Measurements from ENCODE around the gene MZT2A. TPM values are rescaled to one million over a fixed set of nuclear protein-coding genes. Genes with fewer than 3 reads are reported as not detected.
"Not testable (repeated sequence)": the region's sequence is repeated elsewhere in the genome, so short reads cannot be mapped to it uniquely, and the experiment has no call there.

MZT2A gene
- total RNA-seq, 4 donors from 2014 or later = 24.9 to 46.2 (median 44.7) TPM

- Histone ChIP-seq H3K4me1 (no peaks in the 10 kb centered on the region), H3K27me3 (no peaks in the 10 kb centered on the region)
- no peak for TF ChIP-seq POLR2A (IDR thresholded peaks at IDR 0.05)
- TF ChIP-seq, protein P1, sequence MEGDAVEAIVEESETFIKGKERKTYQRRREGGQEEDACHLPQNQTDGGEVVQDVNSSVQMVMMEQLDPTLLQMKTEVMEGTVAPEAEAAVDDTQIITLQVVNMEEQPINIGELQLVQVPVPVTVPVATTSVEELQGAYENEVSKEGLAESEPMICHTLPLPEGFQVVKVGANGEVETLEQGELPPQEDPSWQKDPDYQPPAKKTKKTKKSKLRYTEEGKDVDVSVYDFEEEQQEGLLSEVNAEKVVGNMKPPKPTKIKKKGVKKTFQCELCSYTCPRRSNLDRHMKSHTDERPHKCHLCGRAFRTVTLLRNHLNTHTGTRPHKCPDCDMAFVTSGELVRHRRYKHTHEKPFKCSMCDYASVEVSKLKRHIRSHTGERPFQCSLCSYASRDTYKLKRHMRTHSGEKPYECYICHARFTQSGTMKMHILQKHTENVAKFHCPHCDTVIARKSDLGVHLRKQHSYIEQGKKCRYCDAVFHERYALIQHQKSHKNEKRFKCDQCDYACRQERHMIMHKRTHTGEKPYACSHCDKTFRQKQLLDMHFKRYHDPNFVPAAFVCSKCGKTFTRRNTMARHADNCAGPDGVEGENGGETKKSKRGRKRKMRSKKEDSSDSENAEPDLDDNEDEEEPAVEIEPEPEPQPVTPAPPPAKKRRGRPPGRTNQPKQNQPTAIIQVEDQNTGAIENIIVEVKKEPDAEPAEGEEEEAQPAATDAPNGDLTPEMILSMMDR (IDR thresholded peaks at IDR 0.05) = no peak
Observed at GRCh38 chr2:131475831-131476230, 16.4 kb downstream of the MZT2A start, which contains the start of gene TUBA3D. Gene TUBA3D, plus strand, starts transcription at chr2:131476119. Its CDS starts 81 bp downstream, at chr2:131476200.

DNA sequence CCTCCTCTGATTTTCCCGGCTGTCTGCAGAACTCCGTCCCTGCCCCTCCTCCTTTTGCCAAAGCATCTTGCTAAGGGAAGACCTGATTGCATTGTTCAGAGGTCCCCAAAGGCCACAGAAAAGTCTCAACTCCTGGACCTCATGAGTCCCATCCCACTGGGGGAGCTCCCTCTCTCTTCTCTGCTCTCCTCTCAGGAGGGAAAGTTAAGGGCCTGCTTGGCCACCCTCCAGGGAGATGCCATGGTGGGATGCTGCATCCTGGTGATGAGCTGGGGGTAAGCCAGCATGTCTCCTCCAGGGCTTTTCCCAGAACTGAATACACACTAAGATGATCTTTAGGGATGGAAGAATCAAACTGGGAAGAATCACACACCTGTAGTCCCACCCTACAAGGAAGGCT lies 18.9 kb downstream of the MZT2A start:
- H3K27ac ChIP-seq, H3K4me1 ChIP-seq, H3K36me3 ChIP-seq, H3K4me3 ChIP-seq, DNase-seq, H3K9me3 ChIP-seq, H3K27me3 ChIP-seq: not testable (repeated sequence)

More at GRCh38 chr2:131475831-131476230, 16.4 kb downstream of the MZT2A start, which contains the start of gene TUBA3D:
- H3K27ac ChIP-seq = no peak within 1 kb of the TSS
- H3K4me3 ChIP-seq = no peak within 1 kb of the TSS
- no peaks in the 10 kb centered on the region for H3K36me3 ChIP-seq
- DNase-seq = no peak
- H3K9me3 ChIP-seq = no peaks in the 10 kb centered on the region

GRCh38 chr2:131471624-131472023 lies 20.6 kb downstream of the MZT2A start:
- H3K4me1 ChIP-seq, H3K36me3 ChIP-seq, H3K9me3 ChIP-seq, H3K27ac ChIP-seq, H3K27me3 ChIP-seq, H3K4me3 ChIP-seq: not testable (repeated sequence)
- peak in 1 of 3 donors; percentile 61 for DNase-seq

DNA sequence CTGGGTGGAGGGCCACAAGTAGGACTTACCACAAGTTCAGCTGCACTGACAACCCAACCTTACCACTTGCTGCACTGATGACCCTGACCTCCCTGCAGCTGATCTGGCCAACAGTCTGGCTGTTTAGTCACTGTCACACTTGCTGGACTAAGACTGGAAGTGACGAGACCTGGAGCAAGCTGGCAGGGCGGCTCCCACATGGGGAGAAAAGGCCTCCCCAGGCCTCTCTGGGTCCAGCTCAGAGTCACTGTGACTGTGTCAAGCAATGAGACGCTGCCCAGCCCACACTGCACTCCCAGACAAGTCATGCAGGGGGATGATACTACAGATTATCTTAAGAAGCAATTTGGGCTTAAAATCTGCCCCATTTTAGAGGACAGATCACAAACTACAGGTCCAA lies 21.3 kb downstream of the MZT2A start:
- H3K9me3 ChIP-seq, H3K36me3 ChIP-seq, H3K4me3 ChIP-seq, DNase-seq, H3K4me1 ChIP-seq, H3K27me3 ChIP-seq, H3K27ac ChIP-seq: not testable (repeated sequence)

DNA sequence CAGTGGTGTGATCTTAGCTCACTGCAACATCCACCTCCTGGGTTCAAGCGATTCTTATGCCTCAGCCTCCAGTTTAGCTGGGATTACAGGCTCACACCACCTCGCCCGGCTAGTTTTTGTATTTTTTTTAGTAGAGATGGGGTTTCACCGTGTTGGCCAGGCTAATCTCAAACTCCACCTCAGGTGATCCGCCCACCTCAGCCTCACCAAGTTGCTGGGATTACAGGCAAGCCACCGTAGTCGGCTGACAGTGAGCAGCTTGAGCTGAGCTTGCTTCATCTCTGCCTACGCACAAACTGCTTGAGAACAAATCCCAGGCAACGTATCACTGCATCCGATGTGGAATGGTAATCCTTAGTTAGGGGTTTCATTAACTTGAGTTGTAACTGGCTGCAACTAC lies 24.5 kb downstream of the MZT2A start:
- not testable (repeated sequence) for H3K36me3 ChIP-seq, H3K4me1 ChIP-seq, H3K9me3 ChIP-seq, H3K27ac ChIP-seq, DNase-seq, H3K27me3 ChIP-seq, H3K4me3 ChIP-seq

- not testable (repeated sequence) for H3K36me3 ChIP-seq, H3K9me3 ChIP-seq, H3K4me1 ChIP-seq, H3K4me3 ChIP-seq, DNase-seq, H3K27ac ChIP-seq, H3K27me3 ChIP-seq
Observed at GRCh38 chr2:131454914-131455313, 37.3 kb downstream of the MZT2A start.

GRCh38 chr2:131451265-131451949 lies 40.8 kb downstream of the MZT2A start:
- H3K4me1 ChIP-seq, H3K27me3 ChIP-seq, H3K36me3 ChIP-seq, H3K27ac ChIP-seq, H3K9me3 ChIP-seq, H3K4me3 ChIP-seq, DNase-seq: not testable (repeated sequence)

GRCh38 chr2:131447981-131448380 lies 44.2 kb downstream of the MZT2A start:
- not testable (repeated sequence) for H3K36me3 ChIP-seq, DNase-seq, H3K27ac ChIP-seq, H3K4me3 ChIP-seq, H3K9me3 ChIP-seq, H3K4me1 ChIP-seq, H3K27me3 ChIP-seq

GRCh38 chr2:131445896-131446295 lies 46.3 kb downstream of the MZT2A start:
- no peaks in the 10 kb centered on the region for H3K4me1 ChIP-seq
- no peaks in the 10 kb centered on the region for H3K9me3 ChIP-seq
- no peak overlapping the region for H3K27ac ChIP-seq
- DNase-seq = no peak
- H3K36me3 ChIP-seq = no peaks in the 10 kb centered on the region
- TF ChIP-seq, protein P1 (IDR thresholded peaks at IDR 0.05) = no peak
- TF ChIP-seq POLR2A (IDR thresholded peaks at IDR 0.05) = no peak
- H3K4me3 ChIP-seq = no peak overlapping the region
- H3K27me3 ChIP-seq = no peaks in the 10 kb centered on the region

GRCh38 chr2:131445515-131445797 lies 46.7 kb downstream of the MZT2A start:
- not testable (repeated sequence) for H3K4me1 ChIP-seq, H3K36me3 ChIP-seq, H3K27me3 ChIP-seq, H3K4me3 ChIP-seq, H3K9me3 ChIP-seq, H3K27ac ChIP-seq, DNase-seq

DNA sequence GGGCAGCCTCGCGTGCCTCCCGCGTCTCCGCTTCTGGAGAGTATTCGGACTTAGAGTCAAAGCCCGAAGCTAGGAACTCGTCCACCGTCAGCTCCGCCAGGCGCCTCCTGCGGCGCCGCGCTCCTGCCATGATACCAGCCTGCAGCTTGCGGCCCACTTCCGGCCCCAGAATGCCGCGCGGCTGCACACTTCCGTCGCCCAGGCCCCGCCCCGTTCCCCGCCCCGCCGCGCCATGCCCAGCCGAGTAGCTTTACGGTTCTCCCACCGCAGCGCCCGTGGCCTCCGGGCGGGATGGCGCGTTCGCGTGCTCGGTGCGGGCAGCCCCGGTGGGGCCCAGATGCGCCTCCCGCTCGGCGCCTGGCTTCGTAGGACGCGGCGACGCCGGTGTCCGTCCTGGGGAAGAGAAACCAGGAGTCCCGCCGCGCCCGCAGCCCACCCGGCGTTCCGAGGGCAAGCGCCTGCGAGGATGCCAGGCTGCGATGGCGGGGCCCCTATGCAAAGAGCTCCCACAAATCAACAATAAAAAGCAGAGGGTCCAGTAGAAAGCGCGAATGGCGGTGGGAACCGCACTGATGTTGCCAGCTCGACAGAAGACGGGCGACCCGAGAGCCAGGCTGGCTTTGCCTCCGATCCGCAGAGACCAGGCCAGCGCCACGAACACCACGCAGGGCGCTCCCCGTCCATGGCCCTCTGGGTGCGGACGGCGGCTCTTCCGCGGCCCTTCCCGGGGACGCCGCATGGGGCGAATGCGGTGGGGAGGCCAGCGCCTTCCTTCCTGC lies 47.3 kb downstream of the MZT2A start:
- H3K9me3 ChIP-seq, DNase-seq, H3K4me3 ChIP-seq, H3K36me3 ChIP-seq, H3K27ac ChIP-seq, H3K27me3 ChIP-seq, H3K4me1 ChIP-seq: not testable (repeated sequence)

DNA sequence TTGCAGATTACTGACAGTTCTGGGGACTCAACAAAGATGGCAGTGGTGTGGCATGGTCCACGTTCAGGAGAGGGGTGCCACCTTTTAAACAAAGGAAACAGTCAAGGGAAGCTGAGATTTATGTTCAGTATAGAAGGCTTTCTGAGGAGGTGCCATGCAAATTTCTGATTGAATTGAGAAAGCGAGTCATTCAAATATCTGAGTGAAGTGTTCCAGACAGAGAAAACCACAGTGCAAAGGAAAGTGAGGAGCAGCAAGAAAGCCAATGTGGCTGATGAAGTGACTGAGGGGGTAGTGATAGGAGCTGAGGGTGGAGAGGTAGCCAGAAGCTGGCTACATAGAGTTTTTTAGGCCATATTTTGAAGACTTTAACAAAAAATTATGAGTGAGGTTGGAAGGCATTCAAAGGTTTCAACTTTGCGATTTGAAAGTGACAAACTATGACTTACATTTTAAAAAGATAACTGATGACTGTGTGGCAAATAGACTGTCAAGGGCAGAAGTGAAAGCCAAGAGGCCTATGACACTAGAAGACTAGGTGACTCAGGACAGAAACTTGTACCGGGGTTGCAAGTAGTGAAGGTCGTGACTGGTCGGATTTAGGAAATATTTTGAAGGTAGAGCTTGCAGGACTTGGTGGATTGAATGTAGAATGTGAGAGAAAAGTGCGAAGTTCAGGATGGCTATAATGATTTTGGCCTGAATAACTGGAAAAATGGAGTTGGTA lies 51.3 kb downstream of the MZT2A start:
- not testable (repeated sequence) for H3K27ac ChIP-seq, H3K9me3 ChIP-seq, H3K4me1 ChIP-seq, H3K36me3 ChIP-seq, H3K27me3 ChIP-seq, DNase-seq, H3K4me3 ChIP-seq

All from Peyer's patch (tissue), 4 donors.